ENCODE data around the gene NT5C2.
"Not testable (repeated sequence)": the region's sequence is repeated elsewhere in the genome, so short reads cannot be mapped to it uniquely, and the experiment has no call there.

The NT5C2 gene

GRCh38 chr10:103232131-103232673 lies 39.1 kb upstream of the NT5C2 start:
- Histone ChIP-seq H3K27me3 (replicated peaks) (no peaks in the 10 kb centered on the region), H3K36me3 (replicated peaks) (no peaks in the 10 kb centered on the region), H3K4me3 (ENCODE audit: low read depth, low read length) (no peak overlapping the region), H3K27ac (peak overlapping the region; percentile 5)
- TF ChIP-seq, protein P1, sequence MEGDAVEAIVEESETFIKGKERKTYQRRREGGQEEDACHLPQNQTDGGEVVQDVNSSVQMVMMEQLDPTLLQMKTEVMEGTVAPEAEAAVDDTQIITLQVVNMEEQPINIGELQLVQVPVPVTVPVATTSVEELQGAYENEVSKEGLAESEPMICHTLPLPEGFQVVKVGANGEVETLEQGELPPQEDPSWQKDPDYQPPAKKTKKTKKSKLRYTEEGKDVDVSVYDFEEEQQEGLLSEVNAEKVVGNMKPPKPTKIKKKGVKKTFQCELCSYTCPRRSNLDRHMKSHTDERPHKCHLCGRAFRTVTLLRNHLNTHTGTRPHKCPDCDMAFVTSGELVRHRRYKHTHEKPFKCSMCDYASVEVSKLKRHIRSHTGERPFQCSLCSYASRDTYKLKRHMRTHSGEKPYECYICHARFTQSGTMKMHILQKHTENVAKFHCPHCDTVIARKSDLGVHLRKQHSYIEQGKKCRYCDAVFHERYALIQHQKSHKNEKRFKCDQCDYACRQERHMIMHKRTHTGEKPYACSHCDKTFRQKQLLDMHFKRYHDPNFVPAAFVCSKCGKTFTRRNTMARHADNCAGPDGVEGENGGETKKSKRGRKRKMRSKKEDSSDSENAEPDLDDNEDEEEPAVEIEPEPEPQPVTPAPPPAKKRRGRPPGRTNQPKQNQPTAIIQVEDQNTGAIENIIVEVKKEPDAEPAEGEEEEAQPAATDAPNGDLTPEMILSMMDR (IDR thresholded peaks at IDR 0.05; ENCODE audit: low read depth, low read length, missing control alignments) = no peak
- in situ Hi-C loops (cut with HindIII; ENCODE audit: low pct_ligation_motif_present, low sequenced_read_pairs) = no loop called here
- no peak for DNase-seq

GRCh38 chr10:103231047-103231551 lies 38.0 kb upstream of the NT5C2 start:
- Histone ChIP-seq H3K27me3 (replicated peaks) (no peaks in the 10 kb centered on the region), H3K36me3 (replicated peaks) (no peaks in the 10 kb centered on the region), H3K4me3 (ENCODE audit: low read depth, low read length) (no peak overlapping the region), H3K27ac (peak overlapping the region; percentile 75)
- peak; percentile 92 for DNase-seq
- TF ChIP-seq, protein P1 (IDR thresholded peaks at IDR 0.05; ENCODE audit: low read depth, low read length, missing control alignments) = no peak
- in situ Hi-C loops (cut with HindIII; ENCODE audit: low pct_ligation_motif_present, low sequenced_read_pairs) = no loop called here

DNA sequence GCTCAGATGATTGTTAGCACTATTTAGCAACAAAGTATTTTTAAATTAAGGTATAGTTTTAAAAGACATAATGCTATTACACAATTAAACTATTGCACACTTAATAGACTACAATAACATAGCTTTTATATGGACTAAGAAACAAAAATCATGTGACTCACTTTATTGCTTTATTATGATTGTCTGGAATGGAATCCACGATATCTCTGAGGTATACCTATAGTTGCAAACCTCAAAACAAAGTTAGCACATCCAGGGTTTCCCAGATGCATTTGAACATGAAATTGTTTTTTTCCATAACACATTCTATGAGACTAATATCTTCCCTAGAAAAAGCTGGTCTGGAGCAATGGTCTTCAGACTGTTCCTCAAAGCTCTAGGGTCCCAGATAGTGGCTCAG lies 34.3 kb upstream of the NT5C2 start:
- Histone ChIP-seq H3K4me3 (ENCODE audit: low read depth, low read length) (no peak overlapping the region), H3K27ac (no peak overlapping the region), H3K36me3 (replicated peaks) (no peaks in the 10 kb centered on the region), H3K27me3 (replicated peaks) (no peaks in the 10 kb centered on the region)
- no peak for DNase-seq
- in situ Hi-C loops (cut with HindIII; ENCODE audit: low pct_ligation_motif_present, low sequenced_read_pairs) = no loop called here
- TF ChIP-seq, protein P1 (IDR thresholded peaks at IDR 0.05; ENCODE audit: low read depth, low read length, missing control alignments) = no peak

DNA sequence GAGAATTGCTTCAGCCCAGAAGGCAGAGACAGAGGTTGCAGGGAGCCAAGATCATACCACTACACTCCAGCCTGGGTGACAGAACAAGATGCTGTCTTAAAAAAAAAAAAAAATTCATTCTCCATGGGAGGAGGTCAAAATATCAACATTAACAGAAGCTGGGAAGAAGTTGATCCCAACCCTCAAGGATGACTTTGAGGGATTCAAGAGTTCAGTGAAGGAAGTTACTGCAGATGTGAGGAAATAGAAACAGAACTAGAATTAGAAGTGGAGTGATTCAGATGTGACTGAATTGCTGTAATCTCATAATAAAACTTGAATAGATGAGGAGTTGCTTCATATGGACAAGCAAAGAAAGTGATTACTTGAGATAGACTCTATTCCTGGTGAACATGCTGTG lies 32.9 kb upstream of the NT5C2 start:
- H3K27me3 ChIP-seq (replicated peaks) = no peaks in the 10 kb centered on the region
- no peak overlapping the region for H3K27ac ChIP-seq
- H3K36me3 ChIP-seq (replicated peaks) = no peaks in the 10 kb centered on the region
- TF ChIP-seq, protein P1 (IDR thresholded peaks at IDR 0.05; ENCODE audit: low read depth, low read length, missing control alignments) = no peak
- in situ Hi-C loops (cut with HindIII; ENCODE audit: low pct_ligation_motif_present, low sequenced_read_pairs) = no loop called here
- DNase-seq = no peak
- no peak overlapping the region for H3K4me3 ChIP-seq (ENCODE audit: low read depth, low read length)

DNA sequence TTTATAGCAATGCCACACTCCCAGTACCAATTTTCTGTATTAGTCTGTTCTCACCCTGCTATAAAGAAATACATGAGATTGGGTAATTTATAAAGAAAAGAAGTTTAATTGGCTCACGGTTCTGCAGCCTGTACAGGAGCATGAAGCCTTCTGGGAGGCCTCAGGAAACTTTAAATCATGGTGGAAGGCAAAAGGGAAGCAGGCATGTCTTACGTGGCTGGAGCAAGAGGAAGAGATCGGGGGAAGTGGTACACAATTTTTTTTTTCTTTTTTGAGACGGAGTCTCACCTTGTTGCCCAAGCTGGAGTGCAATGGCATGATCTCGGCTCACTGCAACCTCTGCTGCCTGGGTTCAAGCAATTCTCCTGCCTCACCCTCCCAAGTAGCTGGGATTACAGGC lies 31.6 kb upstream of the NT5C2 start:
- H3K36me3 ChIP-seq (replicated peaks); in situ Hi-C loops (cut with HindIII; ENCODE audit: low pct_ligation_motif_present, low sequenced_read_pairs); H3K27me3 ChIP-seq (replicated peaks); H3K27ac ChIP-seq; DNase-seq; H3K4me3 ChIP-seq (ENCODE audit: low read depth, low read length): not testable (repeated sequence)

- H3K27me3 ChIP-seq (replicated peaks) = no peaks in the 10 kb centered on the region
- H3K36me3 ChIP-seq (replicated peaks) = no peaks in the 10 kb centered on the region
- no peak overlapping the region for H3K27ac ChIP-seq
- no peak for DNase-seq
- TF ChIP-seq, protein P1 (IDR thresholded peaks at IDR 0.05; ENCODE audit: low read depth, low read length, missing control alignments) = no peak
- in situ Hi-C loops (cut with HindIII; ENCODE audit: low pct_ligation_motif_present, low sequenced_read_pairs) = no loop called here
- H3K4me3 ChIP-seq (ENCODE audit: low read depth, low read length) = no peak overlapping the region
Observed at GRCh38 chr10:103224133-103224532, 31.1 kb upstream of the NT5C2 start.

DNA sequence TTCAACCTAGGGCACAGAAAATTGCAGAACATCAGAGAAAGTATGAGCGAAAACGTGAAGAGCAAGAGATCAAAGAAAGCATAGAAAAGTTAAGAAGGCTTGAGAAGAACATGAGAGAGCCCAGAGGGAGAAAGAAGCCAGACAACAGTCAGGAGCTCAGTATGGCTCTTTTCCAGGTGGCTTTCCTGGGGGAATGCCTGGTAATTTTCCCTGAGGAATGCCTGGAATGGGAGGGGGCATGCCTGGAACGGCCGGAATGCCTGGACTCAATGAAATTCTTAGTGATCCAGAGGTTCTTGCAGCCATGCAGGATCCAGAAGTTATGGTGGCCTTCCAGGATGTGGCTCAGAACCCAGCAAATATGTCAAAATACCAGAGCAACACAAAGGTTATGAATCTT lies 23.3 kb upstream of the NT5C2 start:
- H3K27me3 ChIP-seq (replicated peaks); H3K4me3 ChIP-seq (ENCODE audit: low read depth, low read length); H3K27ac ChIP-seq; H3K36me3 ChIP-seq (replicated peaks); in situ Hi-C loops (cut with HindIII; ENCODE audit: low pct_ligation_motif_present, low sequenced_read_pairs); DNase-seq: not testable (repeated sequence)
